Muscle of arm (tissue), 12 donors: ENCODE measurements around the gene SDHAF3. TPM values are rescaled to one million over a fixed set of nuclear protein-coding genes. Genes with fewer than 3 reads are reported as not detected.

ENCODE experiments used
- DNase-seq: peaks from one replicate; pipeline ENCODE4 v3.0.0-alpha.2; 2013
- polyA plus RNA-seq, 12 donors: library from polyadenylated mRNA; unstranded; fragments of 120-200 nt; gene quantifications; one replicate each; pipeline ENCODE4 v1.2.1, GENCODE V29; 2013; ENCODE audit not compliant: insufficient read length in 12 of 12

Gene SDHAF3
- polyA plus RNA-seq, 12 donors, result 18.6 to 35.4 (median 22.6) TPM; not detected in 1

DNA sequence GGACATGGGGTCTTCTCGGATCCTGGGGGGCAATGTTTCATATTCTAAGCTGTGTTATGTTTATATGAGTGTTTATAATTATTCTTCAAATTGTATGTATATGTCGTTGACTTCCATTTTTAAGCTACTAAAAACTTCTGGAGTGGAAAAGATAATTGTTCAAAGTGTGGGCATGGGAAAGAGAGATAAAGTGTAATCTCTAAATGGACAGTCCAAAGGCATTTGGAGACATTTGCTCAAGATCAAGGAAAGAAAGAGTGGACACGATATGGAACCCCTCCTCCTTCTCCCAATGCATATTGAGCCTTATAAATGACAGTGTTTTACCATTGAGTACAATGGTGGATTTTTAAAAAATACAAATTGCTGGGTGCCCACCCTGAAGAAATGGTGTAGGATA lies 81.1 kb downstream of the SDHAF3 start:
- no peak for DNase-seq

DNA sequence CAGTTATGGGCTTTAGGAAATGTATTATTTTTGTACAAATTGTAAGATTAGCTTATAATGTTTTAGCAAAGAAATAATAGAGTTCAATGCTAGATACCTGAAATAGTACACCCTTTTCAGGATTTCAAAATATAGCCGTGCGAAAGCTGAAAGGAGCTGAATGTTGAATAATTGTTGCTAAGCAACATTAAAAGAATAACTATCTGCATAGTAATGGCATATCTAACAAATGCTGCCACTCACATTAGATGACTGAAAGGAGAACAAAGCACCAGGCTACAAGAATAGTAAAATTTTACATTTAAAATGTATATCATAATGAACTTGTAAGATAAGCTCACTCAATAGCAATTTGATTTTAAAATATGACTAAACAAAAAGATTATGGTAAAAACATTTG lies 82.5 kb downstream of the SDHAF3 start:
- no peak for DNase-seq

DNA sequence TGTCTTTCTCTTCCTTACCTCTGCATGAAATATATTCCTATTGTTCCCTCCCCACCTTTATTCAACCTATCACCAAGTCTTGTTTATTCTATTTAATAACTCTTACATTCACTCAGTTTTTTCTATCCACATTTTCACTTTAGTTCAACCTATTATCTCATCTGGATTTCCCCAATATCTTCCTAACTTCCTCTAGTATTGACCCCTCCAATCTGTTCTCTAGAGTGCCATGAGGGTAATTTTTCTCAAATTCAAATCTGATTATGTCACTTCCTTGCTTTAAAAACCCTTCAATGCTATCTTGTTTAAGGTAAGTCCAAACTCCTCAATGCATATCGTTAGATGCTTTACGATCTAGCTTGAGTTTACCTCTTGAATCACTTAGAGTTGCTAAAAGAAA lies 86.5 kb downstream of the SDHAF3 start:
- DNase-seq, result no peak

DNA sequence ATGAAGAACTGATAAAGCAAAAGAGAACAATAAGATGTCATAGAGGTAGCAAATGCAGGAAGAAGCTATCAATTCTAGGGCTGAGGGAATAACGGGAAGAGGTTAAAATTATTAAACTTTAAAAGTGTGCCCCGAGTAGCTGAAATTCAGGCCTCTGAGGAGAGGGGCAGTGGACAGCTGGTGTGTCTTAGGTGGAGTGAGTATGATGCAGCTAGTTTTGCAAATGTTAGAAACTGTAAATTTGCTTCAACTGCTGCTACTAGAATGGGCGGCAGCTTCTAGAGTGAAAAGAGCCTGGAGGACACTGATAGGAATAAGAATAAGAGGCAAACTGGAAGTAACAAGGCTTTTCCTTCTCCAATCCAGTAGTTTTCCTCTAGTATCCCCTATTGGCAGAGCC lies 87.3 kb downstream of the SDHAF3 start:
- DNase-seq, result no peak

DNA sequence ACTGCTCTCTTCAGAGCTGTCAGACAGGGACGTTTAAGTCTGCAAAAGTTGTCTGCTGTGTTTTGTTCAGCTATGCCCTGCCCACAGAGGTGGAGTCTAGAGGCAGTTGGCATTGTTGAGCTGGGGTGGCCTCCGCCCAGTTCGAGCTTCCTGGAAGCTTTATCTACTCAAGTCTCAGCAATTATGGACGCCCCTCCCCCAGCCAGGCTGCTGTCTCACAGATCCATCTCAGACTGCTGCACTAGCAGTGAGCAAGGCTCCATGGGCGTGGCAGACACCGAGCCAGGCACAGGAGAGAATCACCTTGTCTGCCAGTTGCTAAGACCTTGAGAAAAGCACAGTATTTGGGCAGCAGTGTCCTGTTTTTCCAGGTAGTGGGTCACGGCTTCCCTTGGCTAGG lies 98.1 kb downstream of the SDHAF3 start:
- no peak for DNase-seq

DNA sequence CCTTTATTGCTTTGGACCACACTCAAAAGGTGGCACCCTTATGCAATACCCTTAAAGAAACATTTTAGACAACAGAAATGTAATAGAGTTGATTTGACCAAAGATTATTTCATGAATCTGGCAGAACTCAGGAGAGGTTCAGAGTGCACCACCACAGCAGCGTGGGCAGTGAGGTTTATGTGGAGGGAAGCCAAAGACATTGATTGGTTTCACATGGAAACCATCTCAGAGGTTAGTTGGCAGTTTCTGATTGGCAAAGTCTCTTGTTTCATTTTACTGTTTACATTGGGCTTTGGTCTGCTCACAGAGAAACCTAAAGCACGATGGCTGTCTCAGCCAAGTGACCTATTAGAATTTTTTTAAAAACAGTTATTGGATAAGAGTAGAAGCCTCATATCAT lies 101.3 kb downstream of the SDHAF3 start:
- DNase-seq, result no peak

DNA sequence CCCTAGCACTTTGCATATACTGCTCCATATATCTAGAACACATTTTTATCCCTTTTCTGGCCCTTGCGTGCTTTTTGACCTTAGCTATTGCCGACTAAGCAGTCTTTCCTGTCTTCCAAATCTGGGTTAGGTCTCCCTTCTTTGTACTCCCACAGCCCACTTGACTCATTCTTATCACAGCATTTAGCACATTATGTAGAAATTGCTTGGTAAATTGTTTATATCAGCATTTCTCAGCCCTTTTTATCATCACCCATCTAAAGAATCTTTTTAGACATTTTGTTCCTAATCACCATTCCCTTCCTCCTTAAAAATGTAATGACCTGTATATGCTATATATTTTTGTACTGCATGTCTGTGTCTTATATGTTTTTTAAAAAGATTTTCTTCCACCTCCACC lies 101.7 kb downstream of the SDHAF3 start:
- no peak for DNase-seq

DNA sequence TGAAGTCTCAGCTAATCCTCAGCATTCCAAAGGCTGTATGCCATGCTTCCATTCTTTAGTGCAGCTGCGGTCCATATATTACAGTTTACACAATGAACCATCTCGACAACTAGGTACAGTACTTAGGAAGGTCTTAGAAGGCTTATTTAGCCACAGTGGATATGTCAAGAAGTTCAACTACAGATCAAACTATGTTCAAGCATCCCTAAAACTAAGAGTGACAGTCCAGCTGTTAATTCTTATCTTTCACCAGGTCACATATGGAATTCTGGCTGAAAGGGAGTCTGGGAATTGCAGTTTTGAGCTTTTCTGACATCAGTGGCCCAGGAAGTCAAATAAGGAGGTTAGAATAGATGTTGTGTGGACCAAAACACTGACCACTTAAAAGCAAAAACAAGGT lies 106.8 kb downstream of the SDHAF3 start:
- no peak for DNase-seq

DNA sequence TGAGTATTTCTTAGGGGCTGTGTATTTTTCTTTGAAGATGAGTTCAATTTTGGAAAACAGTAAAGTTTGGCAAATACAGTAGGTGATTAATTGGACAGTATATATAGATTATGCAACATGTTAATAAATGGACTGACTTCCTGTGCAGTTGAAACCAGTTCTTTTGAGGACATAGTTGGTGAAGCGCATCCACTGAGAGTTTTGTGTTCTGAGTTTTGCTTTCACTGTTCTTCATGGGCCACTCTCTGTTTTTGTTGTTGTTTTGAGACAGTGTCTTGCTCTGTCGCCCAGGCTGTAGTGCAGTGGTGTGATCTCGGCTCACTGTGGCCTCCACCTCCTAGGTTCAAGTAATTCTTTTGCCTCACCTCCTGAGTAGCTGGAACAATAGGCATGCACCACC lies 109.0 kb downstream of the SDHAF3 start:
- DNase-seq, result no peak

Other genes with a start within 250 kb of the SDHAF3 start
- under 1 TPM in 5 of 12 donors, not detected in 7; 0.07 to 0.54 (median 0.14) TPM for gene DLX6, start 112.1 kb upstream of the SDHAF3 start, polyA plus RNA-seq
- 10 to 100 TPM in 1 of 12 donors, 1 to 10 TPM in 2, under 1 TPM in 5, not detected in 4; 0.18 to 17.3 (median 0.33) TPM for gene DLX5, start 92.9 kb upstream of the SDHAF3 start, polyA plus RNA-seq